Activated CD8-positive, alpha-beta T cell treated with anti-CD3 and anti-CD28 coated beads for 36 hours (primary cell): ENCODE measurements around the gene ZNF26. TPM values are rescaled to one million over a fixed set of nuclear protein-coding genes. Genes with fewer than 3 reads are reported as not detected.
A peak's percentile ranks its signal among the peaks of the same experiment; 100 is the strongest.

Experiments
- ATAC-seq: fragments of 200-7000 bp; cut with Tn5 transposase; one replicate; pipeline ENCODE4 v1.10.0; 2021; ENCODE audit warnings: mild to moderate bottlenecking, moderate library complexity
- CTCF ChIA-PET: fragments of 350-600 bp; sonication (Branson Sonifier 250); formaldehyde crosslinking; loops from one replicate; lab custom pipeline; 2021; ENCODE audit warnings: antibody characterized with exemption; lab: Charles Lee
- POLR2A ChIA-PET: fragments of 350-600 bp; sonication (Branson Sonifier 250); formaldehyde crosslinking; loops from one replicate; lab custom pipeline; 2021; ENCODE audit warnings: antibody characterized with exemption; lab: Charles Lee
- DNase-seq: peaks from one replicate; pipeline ENCODE4 v3.0.0-alpha.2; 2020
- H3K27ac Mint-ChIP-seq: one replicate; pipeline ENCODE4 v1.8.0; 2021; ENCODE audit warnings: mild to moderate bottlenecking, mixed read lengths
- H3K27me3 Mint-ChIP-seq: one replicate; pipeline ENCODE4 v1.8.0; 2021; ENCODE audit warnings: mixed read lengths
- H3K36me3 Mint-ChIP-seq: one replicate; pipeline ENCODE4 v1.8.0; 2021; ENCODE audit warnings: low read depth, mixed read lengths
- H3K4me1 Mint-ChIP-seq: one replicate; pipeline ENCODE4 v1.8.0; 2021; ENCODE audit warnings: low read depth, mixed read lengths
- H3K4me3 Mint-ChIP-seq: one replicate; pipeline ENCODE4 v1.8.0; 2021; ENCODE audit warnings: mild to moderate bottlenecking, moderate library complexity, mixed read lengths
- H3K9me3 Mint-ChIP-seq: one replicate; pipeline ENCODE4 v1.8.0; 2021; ENCODE audit warnings: mixed read lengths
- CTCF ChIP-seq: fragments of 200-600 bp; IDR thresholded peaks from one replicate; pipeline ENCODE4 v1.8.0; 2022; ENCODE audit warnings: antibody characterized with exemption, mild to moderate bottlenecking
- intact Hi-C: fragments of 100-400 bp; cut with micrococcal nuclease; formaldehyde crosslinking; loops from one replicate; pipeline ENCODE4 v1.10.0; 2022
- total RNA-seq, 2 experiments: library from RNA; stranded (reverse); gene quantifications; one replicate each; pipeline ENCODE4 v1.2.3, GENCODE V29; 2021

The ZNF26 gene
- total RNA-seq, 2 experiments from 2014 or later = 19.1 to 19.8 TPM

- ATAC-seq (peak; percentile 96), DNase-seq (peak; percentile 97)
- Mint-ChIP-seq H3K27me3 (no peaks in the 10 kb centered on the region), H3K9me3 (peaks cover 51% of the 10 kb centered on the region), H3K4me1 (peaks cover 14% of the 10 kb centered on the region), H3K27ac (peak within 1 kb of the TSS; percentile 97), H3K36me3 (peaks cover 55% of the 10 kb centered on the region), H3K4me3 (peak within 1 kb of the TSS; percentile 84)
- intact Hi-C loops = loop anchor here (1.0 kb wide), 1 partner anchor 43 kb away; the partner anchor contains the start of gene ZNF140
- ChIA-PET CTCF (interaction anchor here (1.2 kb wide), 1 partner anchor 144 kb away, joined by 3 read pairs; the partner anchor contains the start of gene ZNF268), POLR2A (interaction anchor here (0.5 to 1.6 kb wide), 2 partner anchors 10 to 89 kb away, joined by 3 to 4 read pairs; no protein-coding TSS in a partner anchor)
- no peak for TF ChIP-seq CTCF
Observed at GRCh38 chr12:133037207-133038005, 51.2 kb downstream of the ZNF26 start, which contains the start of gene ZNF84. Gene ZNF84, plus strand, starts transcription at chr12:133037509. Its CDS starts 3,959 bp downstream, at chr12:133041468.

GRCh38 chr12:133038118-133038709 lies 52.0 kb downstream of the ZNF26 start:
- DNase-seq (peak; percentile 2), ATAC-seq (no peak)
- peaks cover 56% of the 10 kb centered on the region for H3K9me3 Mint-ChIP-seq
- peaks cover 14% of the 10 kb centered on the region for H3K4me1 Mint-ChIP-seq
- peak overlapping the region; percentile 97 for H3K27ac Mint-ChIP-seq
- POLR2A ChIA-PET = interaction anchor here (1.6 kb wide), 1 partner anchor 9 kb away, joined by 3 read pairs; no protein-coding TSS in a partner anchor
- intact Hi-C loops = no loop called here
- TF ChIP-seq CTCF = no peak
- H3K4me3 Mint-ChIP-seq = peak overlapping the region; percentile 84
- CTCF ChIA-PET = interaction anchor here (1.1 kb wide), 1 partner anchor 42 kb away, joined by 3 read pairs; no protein-coding TSS in a partner anchor
- H3K36me3 Mint-ChIP-seq = peaks cover 63% of the 10 kb centered on the region
- H3K27me3 Mint-ChIP-seq = no peaks in the 10 kb centered on the region

- H3K4me3 Mint-ChIP-seq = no peak overlapping the region
- ATAC-seq (no peak), DNase-seq (no peak)
- no peaks in the 10 kb centered on the region for H3K27me3 Mint-ChIP-seq
- H3K36me3 Mint-ChIP-seq = peaks cover 97% of the 10 kb centered on the region
- intact Hi-C loops = no loop called here
- peaks cover 76% of the 10 kb centered on the region for H3K9me3 Mint-ChIP-seq
- H3K4me1 Mint-ChIP-seq = no peaks in the 10 kb centered on the region
- CTCF ChIA-PET = no interaction called here
- no peak for TF ChIP-seq CTCF
- POLR2A ChIA-PET = interaction anchor here (1.0 kb wide), 1 partner anchor 9 kb away, joined by 3 read pairs; the partner anchor contains the start of gene ZNF84
- no peak overlapping the region for H3K27ac Mint-ChIP-seq
Observed at GRCh38 chr12:133046698-133047097, 60.5 kb downstream of the ZNF26 start.

GRCh38 chr12:133057446-133057845 lies 71.3 kb downstream of the ZNF26 start:
- Mint-ChIP-seq H3K27ac (no peak overlapping the region), H3K4me1 (no peaks in the 10 kb centered on the region), H3K9me3 (peaks cover 58% of the 10 kb centered on the region), H3K36me3 (peaks cover 76% of the 10 kb centered on the region), H3K4me3 (no peak overlapping the region), H3K27me3 (no peaks in the 10 kb centered on the region)
- no peak for DNase-seq
- ChIA-PET POLR2A (interaction anchor here (1.0 to 1.6 kb wide), 2 partner anchors 49 to 72 kb away, joined by 3 to 5 read pairs; partner anchors contain the start of gene ZNF891), CTCF (no interaction called here)
- TF ChIP-seq CTCF = no peak
- intact Hi-C loops = no loop called here
- no peak for ATAC-seq
